ENCODE results near the gene FNDC7. TPM values are rescaled to one million over a fixed set of nuclear protein-coding genes. Genes with fewer than 3 reads are reported as not detected.

The FNDC7 gene, protein sequence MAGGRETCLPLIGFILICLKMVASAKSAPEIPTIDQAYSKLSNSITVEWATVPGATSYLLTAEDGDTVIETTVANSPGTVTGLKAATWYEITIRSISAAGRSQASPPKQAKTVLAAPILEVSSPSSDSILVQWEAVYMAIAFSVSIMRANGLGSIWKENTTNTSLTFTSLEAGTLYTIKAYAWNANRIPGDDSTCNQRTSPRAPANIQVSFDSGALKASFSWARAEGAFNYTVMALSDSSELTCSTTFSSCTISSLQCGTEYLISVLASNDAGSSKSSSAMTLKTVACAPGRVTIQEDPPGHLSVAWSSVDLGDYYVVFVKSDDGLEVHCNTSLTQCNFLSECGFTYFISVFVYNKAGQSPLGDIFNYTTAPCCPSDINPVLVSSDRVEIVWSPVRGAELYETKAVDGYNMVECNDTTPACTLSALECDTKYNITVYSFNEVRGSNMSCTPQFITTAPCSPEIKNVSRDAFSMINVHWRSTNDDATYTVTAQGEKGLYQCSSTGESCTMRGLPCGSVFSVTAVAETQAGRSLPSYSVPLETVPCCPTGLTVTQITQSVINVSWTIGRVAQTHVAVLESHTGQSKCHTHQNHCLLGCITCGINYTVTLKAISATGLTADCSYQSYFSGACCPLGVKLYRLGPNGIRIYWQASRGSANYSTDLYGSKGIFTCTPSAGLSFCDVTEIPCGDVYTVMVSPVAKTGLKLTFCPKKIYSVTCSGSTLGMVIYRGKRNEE
- not detected in 2 replicates for total RNA-seq

DNA sequence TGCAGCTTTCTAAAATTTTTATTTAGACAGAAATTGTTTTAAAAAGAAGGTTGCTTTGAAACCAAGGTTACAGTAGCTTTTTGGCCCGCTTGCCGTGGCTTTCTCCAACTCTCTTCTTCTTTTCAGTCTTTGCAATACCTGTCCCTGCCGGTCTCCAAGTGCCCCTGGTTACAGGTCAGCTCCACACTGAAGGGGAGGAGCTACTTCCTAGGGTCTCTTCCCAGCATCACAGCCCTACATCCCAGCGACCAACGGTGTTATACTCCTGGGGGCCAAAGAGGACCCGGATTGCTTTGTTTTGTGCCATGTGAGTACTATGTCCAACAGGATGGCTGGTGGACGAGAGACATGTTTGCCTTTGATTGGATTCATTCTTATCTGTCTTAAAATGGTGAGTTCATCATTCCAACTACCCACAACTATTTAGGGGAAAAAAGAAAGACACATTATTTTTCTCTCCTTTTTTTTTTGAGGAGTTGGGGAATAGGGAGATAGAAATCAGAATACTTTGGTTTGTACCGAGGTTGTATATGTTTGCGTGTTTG is at the start of gene FNDC7:
TSS of gene FNDC7 (plus strand) at position 303 of the 545 bp plus-strand sequence. CDS start at position 329, 26 bp downstream.
- TF ChIP-seq, protein P1, sequence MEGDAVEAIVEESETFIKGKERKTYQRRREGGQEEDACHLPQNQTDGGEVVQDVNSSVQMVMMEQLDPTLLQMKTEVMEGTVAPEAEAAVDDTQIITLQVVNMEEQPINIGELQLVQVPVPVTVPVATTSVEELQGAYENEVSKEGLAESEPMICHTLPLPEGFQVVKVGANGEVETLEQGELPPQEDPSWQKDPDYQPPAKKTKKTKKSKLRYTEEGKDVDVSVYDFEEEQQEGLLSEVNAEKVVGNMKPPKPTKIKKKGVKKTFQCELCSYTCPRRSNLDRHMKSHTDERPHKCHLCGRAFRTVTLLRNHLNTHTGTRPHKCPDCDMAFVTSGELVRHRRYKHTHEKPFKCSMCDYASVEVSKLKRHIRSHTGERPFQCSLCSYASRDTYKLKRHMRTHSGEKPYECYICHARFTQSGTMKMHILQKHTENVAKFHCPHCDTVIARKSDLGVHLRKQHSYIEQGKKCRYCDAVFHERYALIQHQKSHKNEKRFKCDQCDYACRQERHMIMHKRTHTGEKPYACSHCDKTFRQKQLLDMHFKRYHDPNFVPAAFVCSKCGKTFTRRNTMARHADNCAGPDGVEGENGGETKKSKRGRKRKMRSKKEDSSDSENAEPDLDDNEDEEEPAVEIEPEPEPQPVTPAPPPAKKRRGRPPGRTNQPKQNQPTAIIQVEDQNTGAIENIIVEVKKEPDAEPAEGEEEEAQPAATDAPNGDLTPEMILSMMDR (IDR thresholded peaks at IDR 0.05; ENCODE audit: extremely low read depth, low read depth, low read length) = no peak
- no peak for DNase-seq (ENCODE audit: insufficient read length, low spot score, missing footprints)

DNA sequence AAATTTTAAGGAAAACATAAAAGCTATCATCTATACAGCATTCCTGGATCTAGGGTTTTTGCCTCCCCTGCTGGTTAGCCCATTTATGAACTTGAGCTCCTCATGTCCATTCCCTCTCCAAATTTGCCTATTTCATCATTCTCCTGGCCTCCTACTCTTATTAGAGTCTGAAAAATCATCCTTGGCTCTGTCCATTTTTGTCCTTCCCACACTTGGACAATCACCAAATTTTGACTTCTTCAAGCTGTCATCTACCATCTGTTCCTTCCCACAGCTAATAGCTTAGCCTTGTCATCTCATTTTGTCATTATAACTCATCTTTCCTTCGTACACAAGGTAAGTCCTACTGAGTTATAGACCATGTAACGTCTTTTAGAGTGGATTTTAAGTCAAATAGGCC is 49.6 kb upstream of the FNDC7 start:
- H3K27ac ChIP-seq (ENCODE audit: low read depth, low read length) = no peak overlapping the region
- H2AFZ ChIP-seq (ENCODE audit: low read length) = no peak overlapping the region
- H3K27me3 ChIP-seq (ENCODE audit: insufficient read depth, low read length) = no peaks in the 10 kb centered on the region
- H3K4me1 ChIP-seq (ENCODE audit: insufficient read depth, low read length) = peaks cover 3% of the 10 kb centered on the region
- no peak overlapping the region for H3K4me2 ChIP-seq (ENCODE audit: insufficient read depth, low read length)
- no peaks in the 10 kb centered on the region for H4K20me1 ChIP-seq (ENCODE audit: insufficient read depth, low read length)
- no peak for DNase-seq (ENCODE audit: insufficient read length, low spot score, missing footprints)
- H3K4me3 ChIP-seq (ENCODE audit: insufficient read depth, low read length) = no peak overlapping the region
- no peaks in the 10 kb centered on the region for H3K36me3 ChIP-seq (ENCODE audit: insufficient read depth, low read length)
- no peaks in the 10 kb centered on the region for H3K9me3 ChIP-seq (ENCODE audit: low read depth, low read length)
- TF ChIP-seq, protein P1 (IDR thresholded peaks at IDR 0.05; ENCODE audit: extremely low read depth, low read depth, low read length) = no peak
- H3K79me2 ChIP-seq (ENCODE audit: insufficient read depth, low read length) = no peaks in the 10 kb centered on the region

More for the DNA sequence above, at the start of gene FNDC7:
- peaks cover 21% of the 10 kb centered on the region for H3K4me1 ChIP-seq (ENCODE audit: insufficient read depth, low read length)
- peak within 1 kb of the TSS; percentile 64 for H3K4me2 ChIP-seq (ENCODE audit: insufficient read depth, low read length)
- H3K36me3 ChIP-seq (ENCODE audit: insufficient read depth, low read length) = no peaks in the 10 kb centered on the region
- no peaks in the 10 kb centered on the region for H3K27me3 ChIP-seq (ENCODE audit: insufficient read depth, low read length)
- H4K20me1 ChIP-seq (ENCODE audit: insufficient read depth, low read length) = no peaks in the 10 kb centered on the region
- no peaks in the 10 kb centered on the region for H3K79me2 ChIP-seq (ENCODE audit: insufficient read depth, low read length)
- H2AFZ ChIP-seq (ENCODE audit: low read length) = peak within 1 kb of the TSS; percentile 88
- H3K27ac ChIP-seq (ENCODE audit: low read depth, low read length) = no peak within 1 kb of the TSS
- H3K4me3 ChIP-seq (ENCODE audit: insufficient read depth, low read length) = peak within 1 kb of the TSS; percentile 6
- no peaks in the 10 kb centered on the region for H3K9me3 ChIP-seq (ENCODE audit: low read depth, low read length)

DNA sequence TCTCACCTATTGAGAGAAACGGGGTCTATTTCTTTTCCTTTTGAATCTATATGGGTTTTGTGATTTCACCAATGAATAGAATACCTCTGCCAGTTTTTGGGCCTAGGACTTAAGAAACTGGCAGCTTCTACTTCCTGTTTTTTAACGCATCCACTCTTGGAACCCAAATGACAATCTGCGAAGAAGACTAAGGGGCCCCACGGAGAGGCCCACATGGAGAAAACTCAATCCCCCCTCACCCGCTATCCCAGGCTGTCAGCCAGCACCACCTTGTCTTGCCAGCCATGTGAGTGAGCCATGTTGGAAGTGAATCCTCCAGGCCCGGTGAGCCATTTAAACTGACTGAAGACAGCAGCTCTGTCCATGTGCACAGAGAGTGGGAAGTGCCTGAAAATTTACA is 48.2 kb upstream of the FNDC7 start:
- Histone ChIP-seq H3K27me3 (ENCODE audit: insufficient read depth, low read length) (no peaks in the 10 kb centered on the region), H3K4me2 (ENCODE audit: insufficient read depth, low read length) (no peak overlapping the region), H2AFZ (ENCODE audit: low read length) (peak overlapping the region; percentile 49), H3K4me1 (ENCODE audit: insufficient read depth, low read length) (peaks cover 3% of the 10 kb centered on the region), H4K20me1 (ENCODE audit: insufficient read depth, low read length) (no peaks in the 10 kb centered on the region), H3K79me2 (ENCODE audit: insufficient read depth, low read length) (no peaks in the 10 kb centered on the region), H3K36me3 (ENCODE audit: insufficient read depth, low read length) (no peaks in the 10 kb centered on the region), H3K27ac (ENCODE audit: low read depth, low read length) (no peak overlapping the region), H3K4me3 (ENCODE audit: insufficient read depth, low read length) (no peak overlapping the region), H3K9me3 (ENCODE audit: low read depth, low read length) (no peaks in the 10 kb centered on the region)
- DNase-seq (ENCODE audit: insufficient read length, low spot score, missing footprints) = no peak
- TF ChIP-seq, protein P1 (IDR thresholded peaks at IDR 0.05; ENCODE audit: extremely low read depth, low read depth, low read length) = no peak

DNA sequence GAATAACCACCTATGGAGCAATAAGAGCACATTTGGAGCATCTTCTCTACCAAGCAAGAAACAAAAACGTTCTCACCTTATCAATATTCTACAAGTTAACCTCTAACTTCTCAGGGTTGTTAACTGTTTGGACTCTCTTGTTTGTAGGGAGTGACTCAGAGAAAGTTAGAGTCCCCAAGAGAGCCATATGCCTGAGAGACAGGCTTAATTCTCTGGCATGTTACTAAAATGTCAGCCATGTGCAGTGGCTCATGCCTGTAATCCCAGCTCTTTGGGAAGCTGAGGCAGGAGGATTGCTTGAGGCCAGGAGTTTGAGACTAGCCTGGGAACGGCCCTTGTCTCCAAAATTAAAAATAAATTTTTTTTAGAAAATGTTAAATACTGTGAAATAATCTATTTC is 47.6 kb upstream of the FNDC7 start:
- H3K36me3 ChIP-seq (ENCODE audit: insufficient read depth, low read length) = no peaks in the 10 kb centered on the region
- no peak overlapping the region for H2AFZ ChIP-seq (ENCODE audit: low read length)
- no peak overlapping the region for H3K4me2 ChIP-seq (ENCODE audit: insufficient read depth, low read length)
- H3K27me3 ChIP-seq (ENCODE audit: insufficient read depth, low read length) = no peaks in the 10 kb centered on the region
- H3K4me3 ChIP-seq (ENCODE audit: insufficient read depth, low read length) = no peak overlapping the region
- no peaks in the 10 kb centered on the region for H4K20me1 ChIP-seq (ENCODE audit: insufficient read depth, low read length)
- no peak overlapping the region for H3K27ac ChIP-seq (ENCODE audit: low read depth, low read length)
- peaks cover 3% of the 10 kb centered on the region for H3K4me1 ChIP-seq (ENCODE audit: insufficient read depth, low read length)
- H3K79me2 ChIP-seq (ENCODE audit: insufficient read depth, low read length) = no peaks in the 10 kb centered on the region
- DNase-seq (ENCODE audit: insufficient read length, low spot score, missing footprints) = peak; percentile 84
- TF ChIP-seq, protein P1 (IDR thresholded peaks at IDR 0.05; ENCODE audit: extremely low read depth, low read depth, low read length) = no peak
- H3K9me3 ChIP-seq (ENCODE audit: low read depth, low read length) = no peaks in the 10 kb centered on the region

Measured in osteoblast (primary cell).